A549 (cell line): Measurements from ENCODE around the gene COPE. TPM values are rescaled to one million over a fixed set of nuclear protein-coding genes. Genes with fewer than 3 reads are reported as not detected.

Experiments used
- ATAC-seq, 2 experiments: fragments of 200-7000 bp in 1 of 2; fragments of >200 bp in 1 of 2; cut with Nextera tagmentation in 1 of 2; cut with Tn5 transposase in 1 of 2; 3 replicates each; pipeline versions ENCODE4 v1.8.0 to v1.9.1; 2018 to 2020; ENCODE audit warnings: mild to moderate bottlenecking in 1 of 2, moderate library complexity in 1 of 2
- CTCF ChIA-PET: fragments of 300-600 bp; sonication (Branson Sonifier 250); formaldehyde crosslinking; extraction: SDS; loops from one replicate; lab custom pipeline; 2021; ENCODE audit warnings: antibody characterized with exemption, inconsistent platforms; lab: Yijun Ruan, JAX
- POLR2A ChIA-PET: fragments of 350-600 bp; formaldehyde crosslinking; extraction: SDS; loops from one replicate; lab custom pipeline; 2021; ENCODE audit warnings: antibody characterized with exemption, inconsistent platforms; lab: Yijun Ruan, JAX
- DNase-seq, 2 experiments: peaks; one replicate each; pipeline versions ENCODE4 v3.0.0 to v3.0.0-alpha.2; 2011 to 2016; ENCODE audit warnings: low read depth in 1 of 2, low spot score in 1 of 2
- FAIRE-seq: peaks from 2 replicates; lab custom pipeline; 2011; peaks lifted over from hg19 to GRCh38; lab: Jason Lieb, UNC
- H3K27ac ChIP-seq, 2 experiments: fragments of >200 bp; sonication (Bioruptor Twin); formaldehyde crosslinking; 3 replicates each; pipeline ENCODE4 v1.5.1; 2016 to 2017
- H3K4me1 ChIP-seq: fragments of >200 bp; sonication (Bioruptor Twin); formaldehyde crosslinking; 3 replicates; pipeline ENCODE4 v1.6.1; 2016
- H3K4me2 ChIP-seq: fragments of >200 bp; sonication (Bioruptor Twin); formaldehyde crosslinking; 3 replicates; pipeline ENCODE4 v1.6.1; 2016
- H3K4me3 ChIP-seq: fragments of >200 bp; sonication (Bioruptor Twin); formaldehyde crosslinking; 3 replicates; pipeline ENCODE4 v1.5.1; 2016
- H3K9me3 ChIP-seq: fragments of >200 bp; sonication (Bioruptor Twin); formaldehyde crosslinking; 3 replicates; pipeline ENCODE4 v1.6.1; 2016
- CBX2 ChIP-seq: fragments of 200-600 bp; sonication (generic); IDR thresholded peaks from 2 replicates; pipeline ENCODE4 v1.6.1; 2016; ENCODE audit warnings: low read depth, mild to moderate bottlenecking, borderline replicate concordance
- CBX8 ChIP-seq: fragments of 200-600 bp; sonication (generic); IDR thresholded peaks from 2 replicates; pipeline ENCODE4 v1.6.1; 2016
- CEBPB ChIP-seq, 2 experiments: fragments of >200 bp in 1 of 2; sonication (Bioruptor Twin) in 1 of 2; formaldehyde crosslinking in 1 of 2; IDR thresholded peaks; 2 replicates each; pipeline ENCODE4 v1.6.1; 2012 to 2016
- CHD2 ChIP-seq: fragments of 150-350 bp; IDR thresholded peaks from 2 replicates; pipeline ENCODE4 v1.6.1; 2014; ENCODE audit warnings: low read length; ENCODE audit not compliant: partially characterized antibody
- ELK1 ChIP-seq: fragments of 150-350 bp; IDR thresholded peaks from 2 replicates; pipeline ENCODE4 v1.6.1; 2014; ENCODE audit warnings: low read depth, mild to moderate bottlenecking, low read length
- FOSB ChIP-seq: fragments of 250-450 bp; sonication (Bioruptor Pico); IDR thresholded peaks from 2 replicates; pipeline ENCODE4 v1.5.0; 2020; ENCODE audit warnings: mild to moderate bottlenecking, moderate library complexity
- HOXB5 ChIP-seq: fragments of 250-450 bp; sonication (Bioruptor Pico); IDR thresholded peaks from 2 replicates; pipeline ENCODE4 v1.5.0; 2020; ENCODE audit warnings: mild to moderate bottlenecking, moderate library complexity
- JUNB ChIP-seq: fragments of >200 bp; sonication (Bioruptor Twin); formaldehyde crosslinking; IDR thresholded peaks from 2 replicates; pipeline ENCODE4 v1.6.1; 2016
- NR3C1 ChIP-seq: fragments of >200 bp; sonication (Bioruptor Twin); formaldehyde crosslinking; IDR thresholded peaks from 3 replicates; pipeline ENCODE4 v1.6.1; 2017
- PBX3 ChIP-seq: IDR thresholded peaks from 2 replicates; pipeline ENCODE4 v1.6.1; 2012
- RARB ChIP-seq: fragments of 250-450 bp; sonication (Bioruptor Pico); IDR thresholded peaks from 2 replicates; pipeline ENCODE4 v1.8.0; 2021; ENCODE audit warnings: mild to moderate bottlenecking, moderate library complexity
- TP53 ChIP-seq: fragments of 250-450 bp; sonication (Bioruptor Pico); IDR thresholded peaks from 2 replicates; pipeline ENCODE4 v1.5.0; 2021; ENCODE audit warnings: mild to moderate bottlenecking, moderate library complexity
- ZFP36 ChIP-seq: fragments of 450-650 bp; IDR thresholded peaks from 2 replicates; pipeline ENCODE4 v1.6.1; 2014; ENCODE audit warnings: borderline replicate concordance; ENCODE audit not compliant: partially characterized antibody
- ZSCAN20 ChIP-seq: fragments of 250-450 bp; sonication (Bioruptor Pico); IDR thresholded peaks from 2 replicates; pipeline ENCODE4 v1.8.0; 2022; ENCODE audit warnings: mild to moderate bottlenecking, moderate library complexity
- WGBS: methylation state at CpG from one replicate; pipeline ENCODE4 v1.1.6; 2017; ENCODE audit errors: missing lambda C conversion rate; 5-methylcytosine and 5-hydroxymethylcytosine counted together
- polyA plus RNA-seq, 4 experiments: library from polyadenylated mRNA; depleted of rRNA in 3 of 4; stranded (reverse); fragments of >200 nt; fragmentation: RNase III in 1 of 4; extraction: RNeasy Plus Mini Kit Qiagen cat#74134 plus additional on column Dnase treatment in 1 of 4; gene quantifications; 2 replicates in 3 of 4; 3 replicates in 1 of 4; pipeline ENCODE4 v1.2.3, GENCODE V29; 2011 to 2017
- TF ChIP-seq, protein P1 (sequence below): fragments of 450-650 bp; IDR thresholded peaks from 2 replicates; pipeline ENCODE4 v1.6.1; 2014; ENCODE audit warnings: antibody characterized with exemption
- TF ChIP-seq, protein P2 (sequence below): fragments of >200 bp; sonication (Bioruptor Twin); formaldehyde crosslinking; IDR thresholded peaks from 3 replicates; pipeline ENCODE4 v1.6.1; 2016

Gene COPE
- polyA plus RNA-seq, 2 of the 4 experiments (the other 2 are of a cell fraction) = 94.0 to 114 TPM

DNA sequence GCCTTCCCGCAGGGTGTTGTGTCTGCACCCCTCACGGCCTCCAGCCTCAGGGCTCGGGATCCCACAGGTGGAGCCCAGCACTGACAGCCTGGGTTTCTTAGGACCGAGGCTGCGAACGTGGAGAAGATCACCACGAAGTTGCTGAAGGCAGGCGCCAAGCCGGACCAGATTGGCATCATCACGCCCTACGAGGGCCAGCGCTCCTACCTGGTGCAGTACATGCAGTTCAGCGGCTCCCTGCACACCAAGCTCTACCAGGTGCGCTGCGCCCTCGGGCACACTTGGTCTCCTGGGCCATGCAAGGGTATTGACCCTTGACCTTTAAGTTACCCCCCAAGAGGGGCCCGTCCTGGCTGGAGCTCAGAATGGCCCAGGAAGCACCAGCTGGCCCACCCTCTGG lies 58.5 kb downstream of the COPE start:
- CTCF ChIA-PET = interaction anchor here (0.6 to 4.7 kb wide), 4 partner anchors 14 to 410 kb away, joined by 3 to 43 read pairs (median 4); no protein-coding TSS in a partner anchor
- ATAC-seq (no peak), DNase-seq (no peak), FAIRE-seq (no peak)
- H3K4me3 ChIP-seq = no peak overlapping the region
- H3K4me2 ChIP-seq = no peak overlapping the region
- POLR2A ChIA-PET = no interaction called here
- no peaks in the 10 kb centered on the region for H3K9me3 ChIP-seq
- no peaks in the 10 kb centered on the region for H3K4me1 ChIP-seq
- no peak for TF ChIP-seq CHD2
- no peak for TF ChIP-seq JUNB
- 93% methylated on average over 12 of the region's 17 CpGs for WGBS
- no peak overlapping the region for H3K27ac ChIP-seq

GRCh38 chr19:18860302-18860700 lies 58.9 kb downstream of the COPE start:
- CTCF ChIA-PET = interaction anchor here (0.6 to 4.7 kb wide), 4 partner anchors 13 to 409 kb away, joined by 3 to 43 read pairs (median 4); no protein-coding TSS in a partner anchor
- Histone ChIP-seq H3K4me2 (no peak overlapping the region), H3K9me3 (no peaks in the 10 kb centered on the region), H3K4me1 (no peaks in the 10 kb centered on the region), H3K4me3 (no peak overlapping the region), H3K27ac (no peak overlapping the region)
- ATAC-seq = no peak
- POLR2A ChIA-PET = no interaction called here
- DNase-seq = no peak
- FAIRE-seq = no peak
- TF ChIP-seq CEBPB (IDR thresholded peaks at IDR 0.05) (no peak), RARB (CRISPR knock-in tag) (no peak), TP53 (CRISPR knock-in tag) (no peak), PBX3 (no peak), JUNB (no peak), ZSCAN20 (CRISPR knock-in tag) (no peak), HOXB5 (CRISPR knock-in tag) (no peak), CBX8 (no peak), ELK1 (no peak), NR3C1 (no peak)
- 87% methylated on average over 11 of the region's 11 CpGs for WGBS

DNA sequence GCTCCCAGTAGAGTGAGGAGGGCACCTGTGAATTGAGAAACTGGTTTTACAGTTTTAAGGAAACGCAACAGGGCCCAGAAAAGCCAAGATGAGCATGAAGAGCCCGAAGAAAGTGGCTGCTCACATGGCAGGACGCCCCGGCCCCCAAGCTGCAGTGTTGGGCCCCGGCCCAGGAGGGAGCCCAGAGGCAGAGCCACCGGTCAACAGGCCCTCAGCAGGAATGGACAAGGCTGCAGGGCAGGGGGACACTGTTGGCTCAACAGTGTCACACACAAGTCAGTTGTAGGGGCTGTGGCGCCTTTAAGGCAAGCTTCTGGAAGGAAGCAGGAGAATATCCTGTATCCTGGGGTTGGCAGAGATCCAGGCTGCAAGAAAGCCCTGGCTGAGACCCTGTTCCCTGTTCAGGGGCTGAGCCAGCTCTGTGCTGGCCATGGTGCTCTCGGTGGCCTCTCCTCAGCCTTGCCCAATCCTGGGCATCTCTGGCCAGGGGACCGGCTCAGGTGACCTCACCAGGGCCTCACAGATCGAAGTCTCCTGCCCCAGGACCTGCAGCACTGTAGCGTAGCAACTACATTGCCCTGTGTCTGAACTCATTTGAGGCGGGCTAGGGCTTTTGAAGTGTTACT lies 59.4 kb downstream of the COPE start:
- H3K4me2 ChIP-seq = no peak overlapping the region
- H3K4me3 ChIP-seq = no peak overlapping the region
- no peak for DNase-seq
- no peak for ATAC-seq
- no peak overlapping the region for H3K27ac ChIP-seq
- no peaks in the 10 kb centered on the region for H3K9me3 ChIP-seq
- ChIA-PET POLR2A (interaction anchor here (0.5 kb wide), 1 partner anchor 269 kb away, joined by 3 read pairs; no protein-coding TSS in a partner anchor), CTCF (interaction anchor here (0.8 to 4.7 kb wide), 6 partner anchors 13 to 56 kb away, joined by 3 to 43 read pairs (median 4); no protein-coding TSS in a partner anchor)
- TF ChIP-seq ZFP36 = no peak
- TF ChIP-seq, protein P1, sequence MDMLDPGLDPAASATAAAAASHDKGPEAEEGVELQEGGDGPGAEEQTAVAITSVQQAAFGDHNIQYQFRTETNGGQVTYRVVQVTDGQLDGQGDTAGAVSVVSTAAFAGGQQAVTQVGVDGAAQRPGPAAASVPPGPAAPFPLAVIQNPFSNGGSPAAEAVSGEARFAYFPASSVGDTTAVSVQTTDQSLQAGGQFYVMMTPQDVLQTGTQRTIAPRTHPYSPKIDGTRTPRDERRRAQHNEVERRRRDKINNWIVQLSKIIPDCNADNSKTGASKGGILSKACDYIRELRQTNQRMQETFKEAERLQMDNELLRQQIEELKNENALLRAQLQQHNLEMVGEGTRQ = no peak
- H3K4me1 ChIP-seq = no peaks in the 10 kb centered on the region
- no peak for FAIRE-seq
- WGBS = 92% methylated on average over 11 of the region's 12 CpGs

DNA sequence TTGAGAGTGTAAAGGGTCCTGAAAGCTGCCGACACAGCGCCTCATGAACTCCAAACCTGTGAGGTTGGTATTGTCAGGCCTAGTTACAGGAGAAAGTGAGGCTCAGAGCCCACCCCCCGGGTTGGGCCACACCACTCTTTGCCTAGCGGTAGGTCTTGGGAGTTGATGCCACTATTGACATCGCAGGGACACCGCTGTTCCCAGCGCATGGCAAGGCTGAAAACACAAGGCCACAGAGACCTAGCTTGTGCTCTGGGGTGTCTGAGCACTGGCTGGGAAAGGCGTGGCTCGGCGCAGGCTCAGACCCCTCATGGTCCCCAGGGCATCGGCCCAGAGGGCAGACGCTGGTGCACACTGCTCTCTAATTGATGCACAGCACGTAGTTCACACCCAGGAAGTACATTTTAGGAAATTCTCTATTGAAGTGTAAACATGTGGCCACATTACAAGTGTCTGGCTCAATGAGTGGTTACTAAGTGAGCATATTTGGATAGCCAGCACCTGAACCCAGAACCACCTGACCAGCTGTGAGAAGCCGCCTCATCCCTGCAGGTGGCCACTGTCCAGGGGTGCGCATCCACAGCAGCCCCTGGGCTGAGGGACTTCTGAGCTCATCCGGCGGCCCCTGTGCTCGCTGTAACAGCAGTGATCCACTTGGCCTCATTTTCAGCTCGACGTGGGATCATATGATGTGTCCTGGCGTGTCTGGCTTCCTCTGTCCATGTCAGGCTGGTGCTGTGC lies 60.1 kb downstream of the COPE start:
- no peak overlapping the region for H3K4me2 ChIP-seq
- ATAC-seq (no peak), FAIRE-seq (no peak), DNase-seq (no peak)
- H3K4me3 ChIP-seq = no peak overlapping the region
- ChIA-PET POLR2A (interaction anchor here (0.5 kb wide), 1 partner anchor 269 kb away, joined by 3 read pairs; no protein-coding TSS in a partner anchor), CTCF (interaction anchor here (0.5 to 5.8 kb wide), 12 partner anchors 7 to 397 kb away, joined by 3 to 43 read pairs (median 3); no protein-coding TSS in a partner anchor)
- no peak overlapping the region for H3K27ac ChIP-seq
- 95% methylated on average over 18 of the region's 21 CpGs for WGBS
- no peaks in the 10 kb centered on the region for H3K9me3 ChIP-seq
- TF ChIP-seq, protein P2, sequence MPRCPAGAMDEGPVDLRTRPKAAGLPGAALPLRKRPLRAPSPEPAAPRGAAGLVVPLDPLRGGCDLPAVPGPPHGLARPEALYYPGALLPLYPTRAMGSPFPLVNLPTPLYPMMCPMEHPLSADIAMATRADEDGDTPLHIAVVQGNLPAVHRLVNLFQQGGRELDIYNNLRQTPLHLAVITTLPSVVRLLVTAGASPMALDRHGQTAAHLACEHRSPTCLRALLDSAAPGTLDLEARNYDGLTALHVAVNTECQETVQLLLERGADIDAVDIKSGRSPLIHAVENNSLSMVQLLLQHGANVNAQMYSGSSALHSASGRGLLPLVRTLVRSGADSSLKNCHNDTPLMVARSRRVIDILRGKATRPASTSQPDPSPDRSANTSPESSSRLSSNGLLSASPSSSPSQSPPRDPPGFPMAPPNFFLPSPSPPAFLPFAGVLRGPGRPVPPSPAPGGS = no peak
- no peak for TF ChIP-seq CBX2
- no peak for TF ChIP-seq RARB (CRISPR knock-in tag)
- no peak for TF ChIP-seq FOSB (CRISPR knock-in tag)
- TF ChIP-seq, all 56 proteins: peak for 0
- H3K4me1 ChIP-seq = no peaks in the 10 kb centered on the region
